Trophoblast cell (in vitro differentiated cells and primary cell): ENCODE results near the gene EXOC3L1.

Source experiments
- DNase-seq, 2 donors: peaks; one replicate each; pipeline ENCODE4 v3.0.0-alpha.2; 2016
- H2AFZ ChIP-seq: 2 replicates; pipeline ENCODE4 v1.6.1; 2013; ENCODE audit warnings: low read length, moderate library complexity, mild to moderate bottlenecking; ENCODE audit not compliant: insufficient read depth, poor library complexity
- H2AK5ac ChIP-seq: 2 replicates; pipeline ENCODE4 v1.6.1; 2013; ENCODE audit warnings: mild to moderate bottlenecking, low read length
- H2BK120ac ChIP-seq: 2 replicates; pipeline ENCODE4 v1.6.1; 2013; ENCODE audit warnings: low read length, mild to moderate bottlenecking, moderate library complexity; ENCODE audit not compliant: insufficient read depth, poor library complexity
- H2BK12ac ChIP-seq: 2 replicates; pipeline ENCODE4 v1.6.1; 2013; ENCODE audit warnings: mild to moderate bottlenecking, low read length, moderate library complexity
- H2BK5ac ChIP-seq: 2 replicates; pipeline ENCODE4 v1.6.1; 2013; ENCODE audit warnings: low read length, low read depth, moderate library complexity, mild to moderate bottlenecking; ENCODE audit not compliant: poor library complexity
- H3K14ac ChIP-seq: 2 replicates; pipeline ENCODE4 v1.6.1; 2013; ENCODE audit warnings: mild to moderate bottlenecking, low read length
- H3K18ac ChIP-seq: 2 replicates; pipeline ENCODE4 v1.6.1; 2013; ENCODE audit warnings: mild to moderate bottlenecking, low read length
- H3K23ac ChIP-seq: 2 replicates; pipeline ENCODE4 v1.6.1; 2013; ENCODE audit warnings: low read length
- H3K27ac ChIP-seq: 2 replicates; pipeline ENCODE4 v1.5.1; 2013; ENCODE audit warnings: low read depth, mild to moderate bottlenecking, inconsistent platforms, low read length, moderate library complexity
- H3K27me3 ChIP-seq: 2 replicates; pipeline ENCODE4 v1.6.1; 2013; ENCODE audit warnings: inconsistent platforms, mild to moderate bottlenecking, low read length, moderate library complexity; ENCODE audit not compliant: insufficient read depth
- H3K36me3 ChIP-seq, 2 experiments: 1 replicate in 1 of 2; 2 replicates in 1 of 2; pipeline ENCODE4 v1.6.1; 2013; ENCODE audit warnings: low read length in 2 of 2, mild to moderate bottlenecking in 2 of 2, moderate library complexity in 1 of 2; ENCODE audit not compliant: insufficient read depth in 2 of 2, control insufficient read depth in 1 of 2
- H3K4ac ChIP-seq: 2 replicates; pipeline ENCODE4 v1.6.1; 2013; ENCODE audit warnings: low read depth, mild to moderate bottlenecking, low read length, moderate library complexity
- H3K4me1 ChIP-seq, 2 experiments: 1 replicate in 1 of 2; 2 replicates in 1 of 2; pipeline ENCODE4 v1.6.1; 2013; ENCODE audit warnings: low read length in 2 of 2, mild to moderate bottlenecking in 2 of 2, moderate library complexity in 1 of 2; ENCODE audit not compliant: insufficient read depth in 2 of 2, control insufficient read depth in 1 of 2
- H3K4me2 ChIP-seq: 2 replicates; pipeline ENCODE4 v1.6.1; 2013; ENCODE audit warnings: inconsistent platforms, mild to moderate bottlenecking, low read length, moderate library complexity
- H3K4me3 ChIP-seq: 2 replicates; pipeline ENCODE4 v1.5.1; 2013; ENCODE audit warnings: mild to moderate bottlenecking, low read depth, low read length, inconsistent platforms
- H3K79me1 ChIP-seq: one replicate; pipeline ENCODE4 v1.6.1; 2013; ENCODE audit warnings: low read length
- H3K79me2 ChIP-seq: 2 replicates; pipeline ENCODE4 v1.6.1; 2013; ENCODE audit warnings: low read length, mild to moderate bottlenecking; ENCODE audit not compliant: control insufficient read depth, insufficient read depth, poor library complexity
- H3K9ac ChIP-seq: 2 replicates; pipeline ENCODE4 v1.6.1; 2013; ENCODE audit warnings: mild to moderate bottlenecking, low read length
- H3K9me3 ChIP-seq: 2 replicates; pipeline ENCODE4 v1.6.1; 2013; ENCODE audit warnings: low read depth, mild to moderate bottlenecking, control low read depth, inconsistent platforms, low read length; ENCODE audit not compliant: insufficient read depth
- H4K12ac ChIP-seq: 2 replicates; pipeline ENCODE4 v1.6.1; 2013; ENCODE audit warnings: low read depth, mild to moderate bottlenecking, low read length, moderate library complexity
- H4K8ac ChIP-seq: 2 replicates; pipeline ENCODE4 v1.6.1; 2013; ENCODE audit warnings: low read depth, mild to moderate bottlenecking, low read length, moderate library complexity
- H4K91ac ChIP-seq: one replicate; pipeline ENCODE4 v1.6.1; 2013; ENCODE audit warnings: low read depth, mild to moderate bottlenecking, low read length, moderate library complexity
- WGBS: extraction: QIAGEN DNeasy Blood & Tissue Kit; methylation state at CpG from one replicate; pipeline ENCODE4 v1.1.7; 2013; ENCODE audit warnings: missing lambda C conversion rate; ENCODE audit not compliant: insufficient read length, insufficient coverage; ENCODE audit errors: extremely low coverage; 5-methylcytosine and 5-hydroxymethylcytosine counted together

EXOC3L1 gene

DNA sequence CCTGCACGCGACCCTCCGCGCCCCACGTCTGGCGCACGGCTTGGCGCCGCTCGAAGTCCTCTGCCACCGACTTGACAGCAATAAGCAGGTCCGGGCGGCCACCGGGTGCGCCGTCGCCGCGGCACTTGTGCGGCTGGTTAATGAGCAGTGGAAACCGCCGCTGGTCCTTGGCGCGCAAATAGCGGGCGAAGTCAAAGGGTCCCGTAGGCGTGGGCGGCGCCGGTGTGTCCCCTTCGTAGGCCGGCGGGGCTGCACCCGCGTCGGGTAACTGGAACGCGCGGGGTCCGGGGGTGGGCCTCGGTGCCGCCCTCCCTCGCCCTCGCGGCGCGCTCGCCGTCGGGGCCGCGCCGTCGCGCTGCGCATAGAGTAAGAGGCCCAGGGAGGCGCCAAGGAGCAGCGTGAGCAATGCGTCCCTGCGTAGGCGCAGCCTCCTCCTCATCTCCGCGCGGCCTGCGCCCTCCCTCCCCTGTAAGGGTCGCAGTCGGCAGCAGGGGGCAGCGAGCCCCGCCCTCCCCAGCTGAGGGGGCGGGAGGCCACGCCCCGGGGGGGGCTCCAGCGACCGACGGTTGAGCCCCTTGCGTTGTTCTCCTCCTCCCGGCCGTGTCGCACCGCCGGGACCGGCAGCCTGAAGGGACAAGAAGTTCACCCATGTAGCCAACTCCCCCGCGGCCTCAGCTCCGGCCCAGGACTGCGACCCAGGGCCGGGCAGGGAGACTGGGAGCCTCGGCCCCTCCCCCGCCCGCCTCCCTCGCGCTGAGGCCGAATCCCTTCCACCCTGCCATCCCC, 39.7 kb downstream of the EXOC3L1 start:
- H3K79me1 ChIP-seq: peaks cover 6% of the 10 kb centered on the region
- no peak overlapping the region for H2AK5ac ChIP-seq
- H3K23ac ChIP-seq: no peak overlapping the region
- H3K27me3 ChIP-seq: peaks cover 26% of the 10 kb centered on the region
- peak overlapping the region; percentile 62 for H4K91ac ChIP-seq
- H3K4me2 ChIP-seq: peak overlapping the region; percentile 91
- DNase-seq: no peak
- WGBS: no CpG with 5 or more reads among the region's 94 CpGs
- peak overlapping the region; percentile 69 for H4K8ac ChIP-seq
- no peak overlapping the region for H2BK12ac ChIP-seq
- H3K79me2 ChIP-seq: no peaks in the 10 kb centered on the region
- peak overlapping the region; percentile 74 for H2AFZ ChIP-seq
- H4K12ac ChIP-seq: peak overlapping the region; percentile 39
- H3K9me3 ChIP-seq: peaks cover 15% of the 10 kb centered on the region
- H3K9ac ChIP-seq: peak overlapping the region; percentile 45
- peak overlapping the region; percentile 31 for H3K18ac ChIP-seq
- peak overlapping the region; percentile 36 for H3K14ac ChIP-seq
- H2BK120ac ChIP-seq: no peak overlapping the region
- H3K4me3 ChIP-seq: peak overlapping the region; percentile 73
- no peak overlapping the region for H3K27ac ChIP-seq
- H3K36me3 ChIP-seq: peaks cover 33 to 34% of the 10 kb centered on the region in 2 experiments
- H2BK5ac ChIP-seq: no peak overlapping the region
- peak overlapping the region; percentile 15 for H3K4ac ChIP-seq
- peaks cover 6 to 11% of the 10 kb centered on the region in 2 experiments for H3K4me1 ChIP-seq

DNA sequence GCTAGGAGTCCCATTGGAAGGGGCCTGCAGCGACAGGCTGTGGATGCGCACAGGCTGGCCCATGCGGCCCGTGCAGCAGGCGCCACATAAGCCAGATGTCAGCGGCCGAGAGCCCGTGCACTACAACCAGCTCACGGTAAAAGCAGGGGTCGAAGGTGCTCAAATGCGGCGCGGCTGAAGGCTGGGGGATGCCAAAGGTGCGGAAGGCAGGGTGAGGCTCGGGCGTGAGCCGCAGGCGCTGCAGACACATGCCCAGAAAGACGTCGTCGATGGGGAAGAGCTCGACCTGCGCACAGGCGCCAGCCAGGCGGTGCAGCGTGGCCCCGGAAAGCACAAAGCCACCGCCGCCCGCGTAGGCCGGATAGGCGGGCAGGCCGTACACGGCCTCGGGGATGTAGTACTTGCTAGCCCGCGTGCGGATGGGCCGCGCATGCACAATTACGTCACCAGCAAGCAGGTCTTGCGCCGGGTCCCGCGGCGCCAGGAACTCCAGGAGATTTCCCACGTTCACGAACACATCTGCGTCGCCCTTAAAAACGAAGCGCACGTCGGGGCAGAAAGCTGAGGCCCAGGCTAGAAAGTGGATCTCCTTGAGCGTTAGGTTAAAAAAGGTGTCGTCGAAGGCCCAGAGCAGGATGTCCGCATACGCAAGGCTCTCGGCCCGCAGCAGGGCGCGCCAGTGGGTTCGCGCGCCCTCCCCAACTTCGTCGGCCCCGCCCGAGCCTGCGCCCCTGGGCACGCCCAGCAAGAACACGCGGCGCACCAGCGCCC, 40.5 kb downstream of the EXOC3L1 start:
- H4K12ac ChIP-seq: peak overlapping the region; percentile 39
- H3K27me3 ChIP-seq: peaks cover 18% of the 10 kb centered on the region
- peak overlapping the region; percentile 91 for H3K4me2 ChIP-seq
- peaks cover 6 to 8% of the 10 kb centered on the region in 2 experiments for H3K4me1 ChIP-seq
- H2BK12ac ChIP-seq: no peak overlapping the region
- no peak overlapping the region for H2BK5ac ChIP-seq
- H3K23ac ChIP-seq: no peak overlapping the region
- no peaks in the 10 kb centered on the region for H3K79me2 ChIP-seq
- H3K36me3 ChIP-seq: peaks cover 41% of the 10 kb centered on the region in 2 experiments
- peaks cover 6% of the 10 kb centered on the region for H3K79me1 ChIP-seq
- no peak overlapping the region for H2BK120ac ChIP-seq
- no peak overlapping the region for H3K9ac ChIP-seq
- H2AFZ ChIP-seq: no peak overlapping the region
- H3K14ac ChIP-seq: no peak overlapping the region
- peak overlapping the region; percentile 11 for H4K91ac ChIP-seq
- H4K8ac ChIP-seq: no peak overlapping the region
- no peak overlapping the region for H3K4ac ChIP-seq
- WGBS: no CpG with 5 or more reads among the region's 77 CpGs
- peaks cover 12% of the 10 kb centered on the region for H3K9me3 ChIP-seq
- peak in 1 of 2 donors; percentile 53 for DNase-seq
- H3K18ac ChIP-seq: no peak overlapping the region
- no peak overlapping the region for H3K4me3 ChIP-seq
- no peak overlapping the region for H3K27ac ChIP-seq
- H2AK5ac ChIP-seq: no peak overlapping the region

DNA sequence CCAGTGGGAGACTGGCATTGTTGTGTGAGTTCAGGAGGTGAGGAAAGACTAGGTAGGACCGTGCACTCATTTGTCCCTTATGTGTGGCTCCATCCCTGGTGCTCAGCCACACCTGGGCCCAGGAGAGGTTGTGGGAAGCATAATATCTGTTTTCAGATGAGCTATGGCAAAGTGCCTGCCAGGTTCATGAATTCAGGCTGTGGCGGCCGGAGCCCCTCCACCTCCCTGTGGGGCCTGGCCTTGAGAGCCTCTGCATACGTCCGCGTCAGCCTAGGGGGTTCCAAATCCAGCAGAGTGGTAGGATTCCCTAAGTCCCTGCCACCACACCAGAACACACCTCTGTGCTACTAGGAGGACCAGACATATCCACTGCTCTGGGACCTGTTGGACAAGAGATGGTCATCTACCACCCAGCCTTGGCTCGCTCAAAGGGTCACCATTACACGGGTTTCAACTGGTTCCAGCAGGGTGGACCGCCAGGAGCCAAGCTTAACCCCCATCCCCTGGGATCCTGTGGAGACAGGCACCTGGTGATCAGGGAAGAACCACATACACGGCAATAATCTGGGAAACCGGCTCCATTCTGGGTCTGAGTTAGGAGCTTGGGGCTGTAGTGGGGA, 41.2 kb downstream of the EXOC3L1 start:
- Histone ChIP-seq H2AFZ (no peak overlapping the region), H3K79me1 (peaks cover 6% of the 10 kb centered on the region), H4K12ac (no peak overlapping the region), H3K79me2 (no peaks in the 10 kb centered on the region), H3K27ac (no peak overlapping the region), H4K8ac (no peak overlapping the region), H2BK5ac (no peak overlapping the region), H2AK5ac (no peak overlapping the region), H3K9me3 (peaks cover 9% of the 10 kb centered on the region), H3K4ac (no peak overlapping the region), H3K14ac (no peak overlapping the region), H4K91ac (no peak overlapping the region), H3K18ac (no peak overlapping the region), H3K4me3 (no peak overlapping the region), H2BK12ac (no peak overlapping the region), H3K9ac (no peak overlapping the region), H3K4me2 (no peak overlapping the region), H3K4me1 (peaks cover 6 to 8% of the 10 kb centered on the region in 2 experiments), H3K23ac (no peak overlapping the region), H3K27me3 (peaks cover 12% of the 10 kb centered on the region), H2BK120ac (no peak overlapping the region), H3K36me3 (peaks cover 43 to 48% of the 10 kb centered on the region in 2 experiments)
- DNase-seq: no peak
- no CpG with 5 or more reads among the region's 11 CpGs for WGBS

DNA sequence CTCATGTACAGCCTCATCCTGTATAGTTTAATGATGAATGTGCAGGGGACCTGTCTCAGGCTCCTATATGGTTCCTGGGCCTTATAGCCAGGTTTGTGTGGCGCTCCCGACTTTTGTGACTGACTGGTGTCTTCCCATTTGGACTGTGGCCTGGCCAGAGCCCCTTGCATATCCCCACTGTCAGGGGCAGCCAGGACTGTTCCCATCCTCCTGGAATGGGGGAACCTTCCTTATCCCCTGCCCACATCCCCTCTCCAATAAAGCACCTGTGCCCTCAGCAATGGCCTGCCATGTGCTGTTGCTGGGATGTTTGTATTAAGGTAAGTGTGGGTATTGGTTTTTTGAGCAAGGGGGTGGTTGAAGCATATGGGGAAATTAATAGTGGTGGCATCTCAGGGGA, 41.7 kb downstream of the EXOC3L1 start:
- no peak overlapping the region for H3K4me3 ChIP-seq
- H3K79me1 ChIP-seq: peaks cover 6% of the 10 kb centered on the region
- WGBS: no CpG with 5 or more reads among the region's 2 CpGs
- no peak overlapping the region for H4K12ac ChIP-seq
- no peak overlapping the region for H3K4ac ChIP-seq
- H2BK120ac ChIP-seq: no peak overlapping the region
- H3K9me3 ChIP-seq: peaks cover 9% of the 10 kb centered on the region
- H2AK5ac ChIP-seq: no peak overlapping the region
- no peak overlapping the region for H2BK12ac ChIP-seq
- peaks cover 12% of the 10 kb centered on the region for H3K27me3 ChIP-seq
- H3K18ac ChIP-seq: no peak overlapping the region
- no peak overlapping the region for H3K9ac ChIP-seq
- H3K36me3 ChIP-seq: peaks cover 46 to 51% of the 10 kb centered on the region in 2 experiments
- H4K91ac ChIP-seq: no peak overlapping the region
- H2BK5ac ChIP-seq: no peak overlapping the region
- DNase-seq: no peak
- H3K23ac ChIP-seq: no peak overlapping the region
- H3K79me2 ChIP-seq: no peaks in the 10 kb centered on the region
- H2AFZ ChIP-seq: no peak overlapping the region
- no peak overlapping the region for H3K27ac ChIP-seq
- H3K4me2 ChIP-seq: no peak overlapping the region
- peaks cover 6 to 8% of the 10 kb centered on the region in 2 experiments for H3K4me1 ChIP-seq
- H3K14ac ChIP-seq: no peak overlapping the region
- H4K8ac ChIP-seq: no peak overlapping the region
